HEK293 (cell line): Measurements from ENCODE around the gene PNKD.

ENCODE experiments used
- CTCF ChIA-PET: fragments of 350-600 bp; formaldehyde crosslinking; extraction: SDS; loops from one replicate; lab custom pipeline; 2021; ENCODE audit warnings: antibody characterized with exemption; lab: Yijun Ruan, JAX
- POLR2A ChIA-PET: fragments of 300-600 bp; formaldehyde crosslinking; extraction: SDS; loops from one replicate; lab custom pipeline; 2020; ENCODE audit warnings: antibody characterized with exemption, inconsistent platforms; lab: Yijun Ruan, JAX
- H3K27ac ChIP-seq: fragments of 200-500 bp; sonication (Bioruptor generic); 2 replicates; pipeline ENCODE4 v1.5.1; 2014; ENCODE audit warnings: low read depth, low read length, control low read depth, inconsistent platforms; ENCODE audit errors: extremely low read depth
- H3K36me3 ChIP-seq, 2 experiments: fragments of 200-500 bp in 1 of 2; sonication (Bioruptor generic) in 1 of 2; 1 replicate in 1 of 2; 2 replicates in 1 of 2; pipeline ENCODE4 v1.5.1; 2014 to 2017; ENCODE audit warnings: inconsistent platforms in 2 of 2, low read length in 2 of 2; ENCODE audit not compliant: control insufficient read depth in 2 of 2, insufficient read depth in 1 of 2
- H3K4me1 ChIP-seq: fragments of 200-500 bp; sonication (Bioruptor generic); 2 replicates; pipeline ENCODE4 v1.5.1; 2014; ENCODE audit warnings: mild to moderate bottlenecking, low read length, inconsistent platforms; ENCODE audit not compliant: control insufficient read depth, insufficient read depth
- H3K4me3 ChIP-seq: 2 replicates; pipeline ENCODE4 v1.5.1; 2011; ENCODE audit warnings: low read depth, mild to moderate bottlenecking, control low read depth, low read length, moderate library complexity
- H3K9me3 ChIP-seq: fragments of 200-500 bp; sonication (Bioruptor generic); 2 replicates; pipeline ENCODE4 v1.5.1; 2014; ENCODE audit warnings: low read depth, low read length, inconsistent platforms; ENCODE audit not compliant: control insufficient read depth, insufficient read depth
- GLIS2 ChIP-seq: fragments of 450-650 bp; formaldehyde crosslinking; IDR thresholded peaks from 2 replicates; pipeline ENCODE4 v1.5.1; 2016; ENCODE audit warnings: missing biosample characterization, missing genetic modification characterization
- HOXC10 ChIP-seq: sonication (generic); formaldehyde crosslinking; IDR thresholded peaks from 2 replicates; pipeline ENCODE4 v1.8.1; 2023; ENCODE audit warnings: mild to moderate bottlenecking, missing genetic modification reagents
- HOXD13 ChIP-seq: sonication (generic); formaldehyde crosslinking; IDR thresholded peaks from 2 replicates; pipeline ENCODE4 v1.8.0; 2022; ENCODE audit warnings: missing genetic modification reagents, borderline replicate concordance
- KLF8 ChIP-seq: fragments of 450-650 bp; formaldehyde crosslinking; IDR thresholded peaks from 2 replicates; pipeline ENCODE4 v1.5.1; 2016; ENCODE audit warnings: missing biosample characterization, missing genetic modification characterization
- OVOL3 ChIP-seq: fragments of 450-650 bp; formaldehyde crosslinking; IDR thresholded peaks from 2 replicates; pipeline ENCODE4 v1.5.1; 2016; ENCODE audit warnings: missing biosample characterization, missing genetic modification characterization
- ZBTB10 ChIP-seq: fragments of 450-650 bp; formaldehyde crosslinking; IDR thresholded peaks from 2 replicates; pipeline ENCODE4 v1.5.1; 2016; ENCODE audit warnings: missing biosample characterization, missing genetic modification characterization
- ZBTB17 ChIP-seq: fragments of 450-650 bp; formaldehyde crosslinking; IDR thresholded peaks from 2 replicates; pipeline ENCODE4 v1.5.1; 2016; ENCODE audit warnings: missing biosample characterization, missing genetic modification characterization
- ZFP37 ChIP-seq: fragments of 450-650 bp; formaldehyde crosslinking; IDR thresholded peaks from 2 replicates; pipeline ENCODE4 v1.5.1; 2016; ENCODE audit warnings: missing biosample characterization, missing genetic modification characterization
- ZNF132 ChIP-seq: fragments of 450-650 bp; formaldehyde crosslinking; IDR thresholded peaks from 2 replicates; pipeline ENCODE4 v1.5.1; 2017; ENCODE audit warnings: missing biosample characterization, missing genetic modification characterization, borderline replicate concordance
- ZNF169 ChIP-seq: fragments of 450-650 bp; formaldehyde crosslinking; IDR thresholded peaks from 2 replicates; pipeline ENCODE4 v1.5.1; 2016; ENCODE audit warnings: missing biosample characterization, missing genetic modification characterization
- ZNF175 ChIP-seq: fragments of 450-650 bp; formaldehyde crosslinking; IDR thresholded peaks from 2 replicates; pipeline ENCODE4 v1.5.1; 2016; ENCODE audit warnings: missing biosample characterization, missing genetic modification characterization
- ZNF488 ChIP-seq: fragments of 450-650 bp; formaldehyde crosslinking; IDR thresholded peaks from 2 replicates; pipeline ENCODE4 v1.5.1; 2016; ENCODE audit warnings: missing biosample characterization, missing genetic modification characterization
- ZNF501 ChIP-seq: fragments of 450-650 bp; formaldehyde crosslinking; IDR thresholded peaks from 2 replicates; pipeline ENCODE4 v1.5.1; 2016; ENCODE audit warnings: missing biosample characterization, missing genetic modification characterization
- ZNF518A ChIP-seq: fragments of 450-650 bp; formaldehyde crosslinking; conservative IDR thresholded peaks from 2 replicates; pipeline ENCODE4 v1.5.1; 2016; ENCODE audit warnings: low read depth, missing biosample characterization, missing genetic modification characterization
- ZNF701 ChIP-seq: fragments of 450-650 bp; formaldehyde crosslinking; IDR thresholded peaks from 2 replicates; pipeline ENCODE4 v1.5.1; 2016; ENCODE audit warnings: missing biosample characterization, missing genetic modification characterization
- ZNF777 ChIP-seq: fragments of 450-650 bp; formaldehyde crosslinking; IDR thresholded peaks from 2 replicates; pipeline ENCODE4 v1.5.1; 2017; ENCODE audit warnings: missing biosample characterization, missing genetic modification characterization, borderline replicate concordance
- ZNF830 ChIP-seq: fragments of 450-650 bp; IDR thresholded peaks from 2 replicates; pipeline ENCODE4 v1.5.0; 2018; ENCODE audit warnings: missing biosample characterization, missing genetic modification characterization, low read depth, mild to moderate bottlenecking, moderate library complexity
- ZSCAN16 ChIP-seq: fragments of 450-650 bp; formaldehyde crosslinking; IDR thresholded peaks from 2 replicates; pipeline ENCODE4 v1.5.1; 2016; ENCODE audit warnings: missing biosample characterization, missing genetic modification characterization
- ZSCAN4 ChIP-seq: fragments of 450-650 bp; formaldehyde crosslinking; IDR thresholded peaks from 2 replicates; pipeline ENCODE4 v1.5.1; 2017; ENCODE audit warnings: missing biosample characterization, missing genetic modification characterization
- TF ChIP-seq, protein P1 (sequence below): fragments of 450-650 bp; formaldehyde crosslinking; IDR thresholded peaks from 2 replicates; pipeline ENCODE4 v1.5.1; 2016; ENCODE audit warnings: missing biosample characterization, missing genetic modification characterization

PNKD gene

GRCh38 chr2:218298314-218298875 is 28.1 kb downstream of the PNKD start:
- POLR2A ChIA-PET, result interaction anchor here (1.1 kb wide), 2 partner anchors 12 to 103 kb away, joined by 3 to 7 read pairs; no protein-coding TSS in a partner anchor
- TF ChIP-seq GLIS2 (tag by site-specific recombination) (no peak), ZNF518A (tag by site-specific recombination) (no peak), ZNF701 (tag by site-specific recombination) (no peak), ZNF777 (tag by site-specific recombination) (no peak)
- TF ChIP-seq, protein P1, sequence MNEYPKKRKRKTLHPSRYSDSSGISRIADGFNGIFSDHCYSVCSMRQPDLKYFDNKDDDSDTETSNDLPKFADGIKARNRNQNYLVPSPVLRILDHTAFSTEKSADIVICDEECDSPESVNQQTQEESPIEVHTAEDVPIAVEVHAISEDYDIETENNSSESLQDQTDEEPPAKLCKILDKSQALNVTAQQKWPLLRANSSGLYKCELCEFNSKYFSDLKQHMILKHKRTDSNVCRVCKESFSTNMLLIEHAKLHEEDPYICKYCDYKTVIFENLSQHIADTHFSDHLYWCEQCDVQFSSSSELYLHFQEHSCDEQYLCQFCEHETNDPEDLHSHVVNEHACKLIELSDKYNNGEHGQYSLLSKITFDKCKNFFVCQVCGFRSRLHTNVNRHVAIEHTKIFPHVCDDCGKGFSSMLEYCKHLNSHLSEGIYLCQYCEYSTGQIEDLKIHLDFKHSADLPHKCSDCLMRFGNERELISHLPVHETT (tag by site-specific recombination), result no peak
- Histone ChIP-seq H3K36me3 (no peaks in the 10 kb centered on the region), H3K27ac (no peak overlapping the region), H3K9me3 (no peaks in the 10 kb centered on the region), H3K4me3 (no peak overlapping the region), H3K4me1 (peaks cover 3% of the 10 kb centered on the region; the same call in 1 of the 2 replicates)
- CTCF ChIA-PET, result interaction anchor here (0.8 to 1.9 kb wide), 7 partner anchors 8 to 168 kb away, joined by 3 to 10 read pairs (median 4); partner anchors contain the start of gene CATIP

- H3K9me3 ChIP-seq, result no peaks in the 10 kb centered on the region
- ChIA-PET POLR2A (no interaction called here), CTCF (interaction anchor here (0.6 to 1.1 kb wide), 4 partner anchors 8 to 361 kb away, joined by 3 to 8 read pairs (median 3); no protein-coding TSS in a partner anchor)
- H3K27ac ChIP-seq, result no peak overlapping the region
- no peak overlapping the region for H3K4me3 ChIP-seq
- no peaks in the 10 kb centered on the region for H3K36me3 ChIP-seq
- H3K4me1 ChIP-seq, result no peaks in the 10 kb centered on the region; the same call in 1 of the 2 replicates
- no peak for TF ChIP-seq ZNF488 (tag by site-specific recombination)
- TF ChIP-seq ZSCAN16, result no peak
- TF ChIP-seq ZNF501 (tag by site-specific recombination), result no peak
- no peak for TF ChIP-seq ZNF701 (tag by site-specific recombination)
- no peak for TF ChIP-seq ZNF132 (tag by site-specific recombination)
- no peak for TF ChIP-seq ZBTB10 (tag by site-specific recombination)
- no peak for TF ChIP-seq OVOL3
- no peak for TF ChIP-seq ZBTB17 (tag by site-specific recombination)
- TF ChIP-seq KLF8, result no peak
- TF ChIP-seq ZNF830 (tag by site-specific recombination), result no peak
- TF ChIP-seq HOXC10 (CRISPR knock-in tag), result no peak
- TF ChIP-seq HOXD13 (CRISPR knock-in tag), result no peak
- TF ChIP-seq ZNF169 (tag by site-specific recombination), result no peak
- no peak for TF ChIP-seq ZNF175
- no peak for TF ChIP-seq ZSCAN4 (tag by site-specific recombination)
- TF ChIP-seq ZFP37 (tag by site-specific recombination), result no peak
Measured at GRCh38 chr2:218300141-218300540, 29.8 kb downstream of the PNKD start.
